GM18526 (cell line): ENCODE results near the gene ACSL3.

Source experiments
- POLR2A ChIP-seq: IDR thresholded peaks from 3 replicates; pipeline ENCODE4 v1.6.1; 2011; ENCODE audit not compliant: insufficient read length; ENCODE audit errors: extremely low read depth

The ACSL3 gene

GRCh38 chr2:222915092-222915957, 54.5 kb downstream of the ACSL3 start:
- TF ChIP-seq POLR2A, result no peak

GRCh38 chr2:222916229-222917197, 55.7 kb downstream of the ACSL3 start:
- no peak for TF ChIP-seq POLR2A

GRCh38 chr2:222919841-222920526, 59.1 kb downstream of the ACSL3 start:
- no peak for TF ChIP-seq POLR2A

- TF ChIP-seq POLR2A, result no peak
These were observed 59.9 kb downstream of the ACSL3 start for GRCh38 chr2:222920657-222921186.

GRCh38 chr2:222922019-222922800, 61.4 kb downstream of the ACSL3 start:
- no peak for TF ChIP-seq POLR2A

- TF ChIP-seq POLR2A, result no peak
These were observed 66.1 kb downstream of the ACSL3 start for GRCh38 chr2:222926915-222927314.

- TF ChIP-seq POLR2A, result no peak
These were observed 66.8 kb downstream of the ACSL3 start for GRCh38 chr2:222927600-222927999.

- no peak for TF ChIP-seq POLR2A
These were observed 67.5 kb downstream of the ACSL3 start for GRCh38 chr2:222928335-222928734.

GRCh38 chr2:222930862-222931261, 70.0 kb downstream of the ACSL3 start:
- no peak for TF ChIP-seq POLR2A

- TF ChIP-seq POLR2A, result no peak
These were observed 70.8 kb downstream of the ACSL3 start for GRCh38 chr2:222931659-222932058.

- no peak for TF ChIP-seq POLR2A
These were observed 72.6 kb downstream of the ACSL3 start for GRCh38 chr2:222933458-222933857.

- no peak for TF ChIP-seq POLR2A
These were observed 75.0 kb downstream of the ACSL3 start for GRCh38 chr2:222935688-222936298.

- TF ChIP-seq POLR2A, result no peak
These were observed 75.9 kb downstream of the ACSL3 start for GRCh38 chr2:222936705-222937104.

- TF ChIP-seq POLR2A, result no peak
These were observed 77.5 kb downstream of the ACSL3 start for GRCh38 chr2:222938327-222938726.

GRCh38 chr2:222939208-222939856, 78.5 kb downstream of the ACSL3 start:
- TF ChIP-seq POLR2A, result no peak
